ENCODE results near the gene C11orf98.
"Not testable (repeated sequence)": the region's sequence is repeated elsewhere in the genome, so short reads cannot be mapped to it uniquely, and the experiment has no call there.

Gene C11orf98

GRCh38 chr11:62682518-62682917 lies 17.5 kb upstream of the C11orf98 start:
- no peak for DNase-seq (ENCODE audit: low read depth in 2 of 2)

GRCh38 chr11:62680825-62681240 lies 15.8 kb upstream of the C11orf98 start:
- DNase-seq (ENCODE audit: low read depth in 2 of 2), result no peak

- DNase-seq (ENCODE audit: low read depth in 2 of 2), result peak; percentile 82 to 86
These were observed 14.0 kb upstream of the C11orf98 start, which contains the start of gene UBXN1 for GRCh38 chr11:62678770-62679696. Gene UBXN1, minus strand, starts transcription at chr11:62679073. Its CDS starts 150 bp downstream, at chr11:62678923.

GRCh38 chr11:62678433-62678769 lies 13.4 kb upstream of the C11orf98 start:
- no peak for DNase-seq (ENCODE audit: low read depth in 2 of 2)

GRCh38 chr11:62677714-62678113 lies 12.7 kb upstream of the C11orf98 start:
- no peak for DNase-seq (ENCODE audit: low read depth in 2 of 2)

- no peak for DNase-seq (ENCODE audit: low read depth in 2 of 2)
These were observed 12.1 kb upstream of the C11orf98 start for GRCh38 chr11:62677156-62677555.

GRCh38 chr11:62676698-62677097 lies 11.7 kb upstream of the C11orf98 start:
- no peak for DNase-seq (ENCODE audit: low read depth in 2 of 2)

- DNase-seq (ENCODE audit: low read depth in 2 of 2), result not testable (repeated sequence)
These were observed 10.4 kb upstream of the C11orf98 start for GRCh38 chr11:62675415-62675814.

- no peak for DNase-seq (ENCODE audit: low read depth in 2 of 2)
These were observed 8.2 kb upstream of the C11orf98 start for GRCh38 chr11:62673196-62673525.

- DNase-seq (ENCODE audit: low read depth in 2 of 2), result peak; percentile 59 to 80
These were observed 6.8 kb upstream of the C11orf98 start, which contains the start of the genes LBHD1 and UQCC3 for GRCh38 chr11:62671608-62672389. Gene LBHD1, minus strand, starts transcription at chr11:62672267. Its CDS starts 2,236 bp downstream, at chr11:62670031. Gene UQCC3, plus strand, starts transcription at chr11:62671673. Its CDS starts 73 bp downstream, at chr11:62671746.

- DNase-seq (ENCODE audit: low read depth in 2 of 2), result no peak
These were observed 6.2 kb upstream of the C11orf98 start for GRCh38 chr11:62671236-62671607.

- no peak for DNase-seq (ENCODE audit: low read depth in 2 of 2)
These were observed 4.6 kb upstream of the C11orf98 start for GRCh38 chr11:62669420-62670161.

- no peak for DNase-seq (ENCODE audit: low read depth in 2 of 2)
These were observed 2.5 kb upstream of the C11orf98 start for GRCh38 chr11:62667460-62667859.

GRCh38 chr11:62666259-62666926 lies 1.4 kb upstream of the C11orf98 start:
- DNase-seq (ENCODE audit: low read depth in 2 of 2), result no peak

- DNase-seq (ENCODE audit: low read depth in 2 of 2), result peak in 1 of 2 donors; percentile 42
These were observed 719 bp upstream of the C11orf98 start for GRCh38 chr11:62665599-62666258.

- DNase-seq (ENCODE audit: low read depth in 2 of 2), result no peak
These were observed 470 bp downstream of the C11orf98 start for GRCh38 chr11:62664405-62665074.

GRCh38 chr11:62656796-62657429 lies 8.1 kb downstream of the C11orf98 start:
- no peak for DNase-seq (ENCODE audit: low read depth in 2 of 2)

- DNase-seq (ENCODE audit: low read depth in 2 of 2), result no peak
These were observed 10.7 kb downstream of the C11orf98 start for GRCh38 chr11:62654297-62654696.

- no peak for DNase-seq (ENCODE audit: low read depth in 2 of 2)
These were observed 12.6 kb downstream of the C11orf98 start for GRCh38 chr11:62652161-62653006.
